Panc1 (cell line): ENCODE results near the gene MYRFL.

ENCODE experiments used
- CTCF ChIP-seq: fragments of 450-650 bp; IDR thresholded peaks from 2 replicates; pipeline ENCODE4 v1.5.1; 2017; ENCODE audit warnings: mild to moderate bottlenecking
- REST ChIP-seq, 2 experiments: IDR thresholded peaks; 2 replicates each; pipeline ENCODE4 v1.6.1; 2011 to 2012; ENCODE audit warnings: low read depth in 2 of 2, control low read depth in 1 of 2, low read length in 1 of 2, mild to moderate bottlenecking in 1 of 2, moderate library complexity in 1 of 2; ENCODE audit not compliant: insufficient read depth in 1 of 2

- TF ChIP-seq CTCF (no peak), REST (IDR thresholded peaks at IDR 0.05; ENCODE audit: insufficient read depth in 1 of 2, low read depth in 2 of 2, low read length in 1 of 2) (no peak)
Observed at GRCh38 chr12:69821032-69821455, 4.0 kb upstream of the MYRFL start.
